OCI-LY1 (cell line): ENCODE measurements around the gene BABAM1.

Experiments
- EZH2 ChIP-seq: fragments of 200-600 bp; sonication (generic), shearing (Covaris generic); IDR thresholded peaks from 2 replicates; pipeline ENCODE4 v1.8.0; 2017; ENCODE audit warnings: borderline replicate concordance, mixed run types, mild to moderate bottlenecking, antibody characterized with exemption, low read length, moderate library complexity, mixed read lengths
- TF ChIP-seq, protein P1 (sequence below): fragments of 200-600 bp; sonication (generic), shearing (Covaris generic); IDR thresholded peaks from 2 replicates; pipeline ENCODE4 v1.5.1; 2017; ENCODE audit warnings: mild to moderate bottlenecking, antibody characterized with exemption, low read length, moderate library complexity, mixed read lengths

DNA sequence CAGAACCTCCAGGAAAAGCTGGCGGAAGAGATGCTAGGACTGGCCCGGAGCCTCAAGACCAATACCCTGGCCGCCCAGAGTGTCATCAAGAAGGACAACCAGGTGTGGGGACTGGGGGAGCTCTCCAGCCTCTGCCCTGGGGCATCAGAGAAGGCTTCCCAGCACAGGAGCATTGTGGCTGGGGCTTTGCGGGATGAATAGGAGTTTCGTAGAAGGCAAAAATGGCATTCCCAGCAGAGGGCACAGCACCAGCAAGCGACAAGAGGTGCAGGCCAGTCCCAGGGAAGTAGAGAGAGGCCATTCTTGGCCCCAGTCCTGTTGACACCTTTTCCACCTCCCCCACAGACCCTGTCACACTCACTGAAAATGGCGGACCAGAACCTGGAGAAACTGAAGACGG is 48.0 kb upstream of the BABAM1 start:
- TF ChIP-seq, protein P1, sequence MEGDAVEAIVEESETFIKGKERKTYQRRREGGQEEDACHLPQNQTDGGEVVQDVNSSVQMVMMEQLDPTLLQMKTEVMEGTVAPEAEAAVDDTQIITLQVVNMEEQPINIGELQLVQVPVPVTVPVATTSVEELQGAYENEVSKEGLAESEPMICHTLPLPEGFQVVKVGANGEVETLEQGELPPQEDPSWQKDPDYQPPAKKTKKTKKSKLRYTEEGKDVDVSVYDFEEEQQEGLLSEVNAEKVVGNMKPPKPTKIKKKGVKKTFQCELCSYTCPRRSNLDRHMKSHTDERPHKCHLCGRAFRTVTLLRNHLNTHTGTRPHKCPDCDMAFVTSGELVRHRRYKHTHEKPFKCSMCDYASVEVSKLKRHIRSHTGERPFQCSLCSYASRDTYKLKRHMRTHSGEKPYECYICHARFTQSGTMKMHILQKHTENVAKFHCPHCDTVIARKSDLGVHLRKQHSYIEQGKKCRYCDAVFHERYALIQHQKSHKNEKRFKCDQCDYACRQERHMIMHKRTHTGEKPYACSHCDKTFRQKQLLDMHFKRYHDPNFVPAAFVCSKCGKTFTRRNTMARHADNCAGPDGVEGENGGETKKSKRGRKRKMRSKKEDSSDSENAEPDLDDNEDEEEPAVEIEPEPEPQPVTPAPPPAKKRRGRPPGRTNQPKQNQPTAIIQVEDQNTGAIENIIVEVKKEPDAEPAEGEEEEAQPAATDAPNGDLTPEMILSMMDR = no peak
- no peak for TF ChIP-seq EZH2
